Measurements from ENCODE around the gene TIMM8B.
"Not testable (repeated sequence)": the region's sequence is repeated elsewhere in the genome, so short reads cannot be mapped to it uniquely, and the experiment has no call there.

Gene TIMM8B

GRCh38 chr11:112049777-112050176, 36.8 kb downstream of the TIMM8B start:
- Mint-ChIP-seq H3K4me3 (no peak overlapping the region), H3K9me3 (no peaks in the 10 kb centered on the region), H3K27me3 (no peaks in the 10 kb centered on the region), H3K4me1 (peaks cover 10% of the 10 kb centered on the region), H3K36me3 (peaks cover 69% of the 10 kb centered on the region), H3K27ac (no peak overlapping the region)
- CTCF ChIA-PET = no interaction called here
- DNase-seq = no peak

GRCh38 chr11:112048256-112048655, 38.3 kb downstream of the TIMM8B start:
- H3K4me1 Mint-ChIP-seq, H3K4me3 Mint-ChIP-seq, DNase-seq, H3K27ac Mint-ChIP-seq, H3K27me3 Mint-ChIP-seq, H3K9me3 Mint-ChIP-seq: not testable (repeated sequence)
- peaks cover 69% of the 10 kb centered on the region for H3K36me3 Mint-ChIP-seq
- CTCF ChIA-PET = interaction anchor here (0.6 kb wide), 1 partner anchor 27 kb away, joined by 3 read pairs; no protein-coding TSS in a partner anchor

GRCh38 chr11:112046647-112047046, 39.9 kb downstream of the TIMM8B start:
- H3K4me1 Mint-ChIP-seq, CTCF ChIA-PET, H3K9me3 Mint-ChIP-seq, DNase-seq, H3K27ac Mint-ChIP-seq, H3K4me3 Mint-ChIP-seq, H3K27me3 Mint-ChIP-seq: not testable (repeated sequence)
- peaks cover 60% of the 10 kb centered on the region for H3K36me3 Mint-ChIP-seq

- CTCF ChIA-PET = no interaction called here
- DNase-seq = no peak
- Mint-ChIP-seq H3K9me3 (no peaks in the 10 kb centered on the region), H3K27ac (no peak overlapping the region), H3K36me3 (peaks cover 59% of the 10 kb centered on the region), H3K4me1 (peaks cover 7% of the 10 kb centered on the region), H3K27me3 (no peaks in the 10 kb centered on the region), H3K4me3 (no peak overlapping the region)
These were observed 41.6 kb downstream of the TIMM8B start for GRCh38 chr11:112044961-112045360.

GRCh38 chr11:112042961-112043304, 43.6 kb downstream of the TIMM8B start:
- CTCF ChIA-PET = no interaction called here
- Mint-ChIP-seq H3K36me3 (peaks cover 55% of the 10 kb centered on the region), H3K4me1 (no peaks in the 10 kb centered on the region), H3K4me3 (no peak overlapping the region), H3K27ac (no peak overlapping the region), H3K9me3 (no peaks in the 10 kb centered on the region), H3K27me3 (no peaks in the 10 kb centered on the region)
- no peak for DNase-seq

- Mint-ChIP-seq H3K36me3 (peaks cover 52% of the 10 kb centered on the region), H3K4me1 (no peaks in the 10 kb centered on the region), H3K27me3 (no peaks in the 10 kb centered on the region), H3K27ac (no peak overlapping the region), H3K9me3 (no peaks in the 10 kb centered on the region), H3K4me3 (no peak overlapping the region)
- CTCF ChIA-PET = no interaction called here
- DNase-seq = no peak
These were observed 44.2 kb downstream of the TIMM8B start for GRCh38 chr11:112042161-112042960.

GRCh38 chr11:112037527-112037926, 49.0 kb downstream of the TIMM8B start:
- DNase-seq = no peak
- H3K27ac Mint-ChIP-seq = no peak overlapping the region
- H3K4me1 Mint-ChIP-seq = no peaks in the 10 kb centered on the region
- peaks cover 39% of the 10 kb centered on the region for H3K36me3 Mint-ChIP-seq
- H3K27me3 Mint-ChIP-seq = no peaks in the 10 kb centered on the region
- H3K4me3 Mint-ChIP-seq = no peak overlapping the region
- CTCF ChIA-PET = no interaction called here
- no peaks in the 10 kb centered on the region for H3K9me3 Mint-ChIP-seq
